Measurements from ENCODE around the gene NDUFAF3. TPM values are rescaled to one million over a fixed set of nuclear protein-coding genes. Genes with fewer than 3 reads are reported as not detected.

The NDUFAF3 gene
- total RNA-seq, 1 experiment from 2014 or later: 40.7 TPM

DNA sequence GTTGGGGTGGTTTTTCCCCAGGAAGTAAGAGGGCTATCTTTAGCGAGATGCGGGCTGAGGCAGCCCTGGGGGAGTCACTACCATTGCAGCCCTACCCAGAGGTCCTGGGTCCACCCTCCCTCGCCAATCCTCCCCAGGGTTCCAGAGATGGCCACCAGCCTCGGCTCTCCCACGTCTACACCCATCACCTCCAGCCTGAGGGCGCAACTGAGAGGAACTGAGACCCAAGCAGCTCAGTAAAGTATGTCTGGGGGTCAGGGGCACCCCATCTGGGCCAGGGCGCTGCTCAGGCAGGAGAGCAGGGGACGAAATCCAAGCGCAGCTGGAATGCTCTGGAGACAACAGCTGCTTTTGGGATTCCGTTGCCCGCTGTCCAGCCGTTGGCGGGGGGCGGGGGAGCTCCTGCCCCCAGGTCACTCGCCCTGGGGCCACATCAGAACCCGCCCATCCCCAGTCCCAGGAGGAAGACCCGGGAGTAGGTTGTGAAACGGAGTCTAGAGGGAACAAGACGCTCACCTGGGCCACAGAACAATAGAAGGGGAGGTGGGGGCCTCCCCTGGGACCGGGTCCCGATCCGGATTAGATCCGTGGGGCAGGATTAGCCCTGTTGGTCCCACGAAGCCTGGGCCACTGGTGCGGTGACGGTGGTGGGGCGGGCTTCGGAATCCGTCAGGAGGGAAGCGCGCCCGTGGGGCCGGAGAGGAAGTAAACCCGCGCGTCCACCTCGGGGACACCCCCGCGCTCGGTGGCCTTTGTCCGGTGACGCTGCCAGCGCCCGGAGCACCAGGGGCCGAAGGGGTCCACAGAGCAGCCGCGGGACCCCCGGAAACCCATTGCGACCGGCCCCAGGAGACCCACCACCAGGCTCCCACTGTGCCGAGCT, 1.4 kb upstream of the NDUFAF3 start:
- Histone ChIP-seq H2BK12ac (ENCODE audit: insufficient read length, low read depth, low read length) (no peak overlapping the region), H3K9me3 (ENCODE audit: control insufficient read depth, low read depth, low read length) (no peaks in the 10 kb centered on the region), H4K91ac (ENCODE audit: insufficient read length, low read depth, low read length) (peak overlapping the region; percentile 34), H3K4me2 (ENCODE audit: insufficient read depth, insufficient read length, low read length) (peak overlapping the region; percentile 87), H3K27me3 (ENCODE audit: insufficient read depth, low read length) (no peaks in the 10 kb centered on the region), H3K23ac (ENCODE audit: insufficient read length, low read depth, low read length) (no peak overlapping the region), H3K9ac (ENCODE audit: extremely low read depth, insufficient read length, low read length) (peak overlapping the region; percentile 85), H3K4me1 (ENCODE audit: insufficient read depth, low read length) (no peaks in the 10 kb centered on the region), H2AFZ (ENCODE audit: low read length) (no peak overlapping the region), H4K20me1 (ENCODE audit: control insufficient read depth, insufficient read depth, insufficient read length) (peaks cover 2% of the 10 kb centered on the region), H3K79me2 (ENCODE audit: insufficient read depth, low read length) (no peaks in the 10 kb centered on the region), H2BK20ac (ENCODE audit: low read depth, low read length, poor library complexity, severe bottlenecking) (no peak overlapping the region), H2BK15ac (ENCODE audit: low read depth, low read length) (no peak overlapping the region; the same call in 1 of the 2 replicates), H4K8ac (replicated peaks; ENCODE audit: insufficient read length, low read depth, low read length) (no peak overlapping the region), H3K14ac (ENCODE audit: insufficient read depth, low read length) (peak overlapping the region; percentile 88), H3K23me2 (ENCODE audit: insufficient read length, low read depth, low read length, poor library complexity, severe bottlenecking) (peaks cover 22% of the 10 kb centered on the region), H3K79me1 (ENCODE audit: insufficient read depth, low read depth, low read length, poor library complexity, severe bottlenecking) (no peaks in the 10 kb centered on the region), H3K18ac (ENCODE audit: insufficient read length, low read depth, low read length) (peak overlapping the region; percentile 92), H2AK5ac (ENCODE audit: insufficient read length, low read length) (no peak overlapping the region), H3T11ph (ENCODE audit: low read length) (no peak overlapping the region), H3K56ac (ENCODE audit: insufficient read length, low read depth, low read length) (no peak overlapping the region), H3K27ac (ENCODE audit: insufficient read length, low read depth, low read length) (no peak overlapping the region), H4K5ac (ENCODE audit: insufficient read length, low read depth, low read length) (peak overlapping the region; percentile 53), H2BK5ac (ENCODE audit: insufficient read length, low read length) (no peak overlapping the region), H2BK120ac (ENCODE audit: low read depth, low read length, poor library complexity, severe bottlenecking) (no peak overlapping the region), H3K4ac (ENCODE audit: low read depth, low read length) (peak overlapping the region; percentile 55)
- TF ChIP-seq, protein P1, sequence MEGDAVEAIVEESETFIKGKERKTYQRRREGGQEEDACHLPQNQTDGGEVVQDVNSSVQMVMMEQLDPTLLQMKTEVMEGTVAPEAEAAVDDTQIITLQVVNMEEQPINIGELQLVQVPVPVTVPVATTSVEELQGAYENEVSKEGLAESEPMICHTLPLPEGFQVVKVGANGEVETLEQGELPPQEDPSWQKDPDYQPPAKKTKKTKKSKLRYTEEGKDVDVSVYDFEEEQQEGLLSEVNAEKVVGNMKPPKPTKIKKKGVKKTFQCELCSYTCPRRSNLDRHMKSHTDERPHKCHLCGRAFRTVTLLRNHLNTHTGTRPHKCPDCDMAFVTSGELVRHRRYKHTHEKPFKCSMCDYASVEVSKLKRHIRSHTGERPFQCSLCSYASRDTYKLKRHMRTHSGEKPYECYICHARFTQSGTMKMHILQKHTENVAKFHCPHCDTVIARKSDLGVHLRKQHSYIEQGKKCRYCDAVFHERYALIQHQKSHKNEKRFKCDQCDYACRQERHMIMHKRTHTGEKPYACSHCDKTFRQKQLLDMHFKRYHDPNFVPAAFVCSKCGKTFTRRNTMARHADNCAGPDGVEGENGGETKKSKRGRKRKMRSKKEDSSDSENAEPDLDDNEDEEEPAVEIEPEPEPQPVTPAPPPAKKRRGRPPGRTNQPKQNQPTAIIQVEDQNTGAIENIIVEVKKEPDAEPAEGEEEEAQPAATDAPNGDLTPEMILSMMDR (conservative IDR thresholded peaks at IDR 0.05): no peak
- no CpG with 5 or more reads among the region's 51 CpGs for WGBS (ENCODE audit: extremely low coverage, insufficient read length, low lambda C conversion rate)
- Mint-ChIP-seq H3K27me3 (ENCODE audit: low read depth) (no peaks in the 10 kb centered on the region), H3K4me3 (peak overlapping the region; percentile 91 to 95), H3K4me1 (peaks cover 23 to 24% of the 10 kb centered on the region in 2 experiments), H3K9me3 (no peaks in the 10 kb centered on the region), H3K27ac (peak overlapping the region; percentile 87 to 93 (median 91); a peak in 6 of 7 replicates), H3K36me3 (ENCODE audit: insufficient read depth in 1 of 3, low read depth in 3 of 3) (peaks cover 30 to 46% (median 41%) of the 10 kb centered on the region in 3 experiments)
- DNase-seq: no peak

Data from H9 (cell line).